HEK293 (cell line): ENCODE data around the gene TNNI3K.

Experiments used
- CTCF ChIA-PET: fragments of 350-600 bp; formaldehyde crosslinking; extraction: SDS; loops from one replicate; lab custom pipeline; 2021; ENCODE audit warnings: antibody characterized with exemption; lab: Yijun Ruan, JAX
- POLR2A ChIA-PET: fragments of 300-600 bp; formaldehyde crosslinking; extraction: SDS; loops from one replicate; lab custom pipeline; 2020; ENCODE audit warnings: antibody characterized with exemption, inconsistent platforms; lab: Yijun Ruan, JAX
- H3K27ac ChIP-seq: fragments of 200-500 bp; sonication (Bioruptor generic); 2 replicates; pipeline ENCODE4 v1.5.1; 2014; ENCODE audit warnings: low read depth, low read length, control low read depth, inconsistent platforms; ENCODE audit errors: extremely low read depth
- H3K36me3 ChIP-seq, 2 experiments: fragments of 200-500 bp in 1 of 2; sonication (Bioruptor generic) in 1 of 2; 1 replicate in 1 of 2; 2 replicates in 1 of 2; pipeline ENCODE4 v1.5.1; 2014 to 2017; ENCODE audit warnings: inconsistent platforms in 2 of 2, low read length in 2 of 2; ENCODE audit not compliant: control insufficient read depth in 2 of 2, insufficient read depth in 1 of 2
- H3K4me1 ChIP-seq: fragments of 200-500 bp; sonication (Bioruptor generic); 2 replicates; pipeline ENCODE4 v1.5.1; 2014; ENCODE audit warnings: mild to moderate bottlenecking, low read length, inconsistent platforms; ENCODE audit not compliant: control insufficient read depth, insufficient read depth
- H3K4me3 ChIP-seq: 2 replicates; pipeline ENCODE4 v1.5.1; 2011; ENCODE audit warnings: low read depth, mild to moderate bottlenecking, control low read depth, low read length, moderate library complexity
- H3K9me3 ChIP-seq: fragments of 200-500 bp; sonication (Bioruptor generic); 2 replicates; pipeline ENCODE4 v1.5.1; 2014; ENCODE audit warnings: low read depth, low read length, inconsistent platforms; ENCODE audit not compliant: control insufficient read depth, insufficient read depth
- KLF7 ChIP-seq: fragments of 450-650 bp; formaldehyde crosslinking; IDR thresholded peaks from 2 replicates; pipeline ENCODE4 v1.5.1; 2016; ENCODE audit warnings: missing biosample characterization, missing genetic modification characterization, borderline replicate concordance
- PRDM6 ChIP-seq: fragments of 450-650 bp; formaldehyde crosslinking; IDR thresholded peaks from 2 replicates; pipeline ENCODE4 v1.5.1; 2017; ENCODE audit warnings: missing biosample characterization, missing genetic modification characterization
- TSHZ1 ChIP-seq: fragments of 450-650 bp; formaldehyde crosslinking; IDR thresholded peaks from 2 replicates; pipeline ENCODE4 v1.5.1; 2016; ENCODE audit warnings: missing biosample characterization, missing genetic modification characterization, borderline replicate concordance
- ZBTB1 ChIP-seq: fragments of 450-650 bp; formaldehyde crosslinking; IDR thresholded peaks from 2 replicates; pipeline ENCODE4 v1.5.1; 2016; ENCODE audit warnings: missing biosample characterization, missing genetic modification characterization
- ZBTB6 ChIP-seq: fragments of 450-650 bp; formaldehyde crosslinking; IDR thresholded peaks from 2 replicates; pipeline ENCODE4 v1.5.1; 2017; ENCODE audit warnings: missing biosample characterization, missing genetic modification characterization
- ZFHX2 ChIP-seq: fragments of 450-650 bp; formaldehyde crosslinking; conservative IDR thresholded peaks from 2 replicates; pipeline ENCODE4 v1.5.1; 2016; ENCODE audit warnings: missing biosample characterization, missing genetic modification characterization
- ZNF10 ChIP-seq: fragments of 450-650 bp; formaldehyde crosslinking; IDR thresholded peaks from 2 replicates; pipeline ENCODE4 v1.5.1; 2017; ENCODE audit warnings: missing biosample characterization, missing genetic modification characterization
- ZNF138 ChIP-seq: fragments of 450-650 bp; formaldehyde crosslinking; IDR thresholded peaks from 2 replicates; pipeline ENCODE4 v1.5.1; 2016; ENCODE audit warnings: missing biosample characterization, missing genetic modification characterization, borderline replicate concordance
- ZNF18 ChIP-seq: fragments of 450-650 bp; formaldehyde crosslinking; IDR thresholded peaks from 2 replicates; pipeline ENCODE4 v1.5.1; 2016; ENCODE audit warnings: missing biosample characterization, missing genetic modification characterization
- ZNF23 ChIP-seq: fragments of 450-650 bp; formaldehyde crosslinking; IDR thresholded peaks from 2 replicates; pipeline ENCODE4 v1.5.1; 2016; ENCODE audit warnings: missing biosample characterization, missing genetic modification characterization, borderline replicate concordance
- ZNF239 ChIP-seq: fragments of 450-650 bp; formaldehyde crosslinking; IDR thresholded peaks from 2 replicates; pipeline ENCODE4 v1.5.1; 2016; ENCODE audit warnings: missing biosample characterization, missing genetic modification characterization
- ZNF426 ChIP-seq: fragments of 450-650 bp; formaldehyde crosslinking; IDR thresholded peaks from 2 replicates; pipeline ENCODE4 v1.5.1; 2017; ENCODE audit warnings: missing biosample characterization, missing genetic modification characterization, mild to moderate bottlenecking, inconsistent platforms, moderate library complexity
- ZNF501 ChIP-seq: fragments of 450-650 bp; formaldehyde crosslinking; IDR thresholded peaks from 2 replicates; pipeline ENCODE4 v1.5.1; 2016; ENCODE audit warnings: missing biosample characterization, missing genetic modification characterization
- ZNF549 ChIP-seq: fragments of 450-650 bp; IDR thresholded peaks from 2 replicates; pipeline ENCODE4 v1.5.1; 2018; ENCODE audit warnings: missing biosample characterization, missing genetic modification characterization, mild to moderate bottlenecking, inconsistent platforms, moderate library complexity
- ZNF558 ChIP-seq: fragments of 450-650 bp; formaldehyde crosslinking; IDR thresholded peaks from 2 replicates; pipeline ENCODE4 v1.5.1; 2016; ENCODE audit warnings: missing biosample characterization, missing genetic modification characterization
- ZNF639 ChIP-seq: fragments of 450-650 bp; formaldehyde crosslinking; IDR thresholded peaks from 2 replicates; pipeline ENCODE4 v1.5.1; 2016; ENCODE audit warnings: missing biosample characterization, missing genetic modification characterization
- ZNF660 ChIP-seq: fragments of 450-650 bp; IDR thresholded peaks from 2 replicates; pipeline ENCODE4 v1.5.1; 2018; ENCODE audit warnings: missing biosample characterization, mild to moderate bottlenecking, missing genetic modification characterization
- ZNF670 ChIP-seq: fragments of 450-650 bp; formaldehyde crosslinking; IDR thresholded peaks from 2 replicates; pipeline ENCODE4 v1.5.1; 2016; ENCODE audit warnings: missing biosample characterization, missing genetic modification characterization, low read depth

Gene TNNI3K

GRCh38 chr1:74426208-74426937 is 191.2 kb downstream of the TNNI3K start:
- TF ChIP-seq ZNF239 (tag by site-specific recombination) (no peak), ZNF18 (tag by site-specific recombination) (no peak), PRDM6 (tag by site-specific recombination) (no peak), ZNF426 (tag by site-specific recombination) (no peak), ZNF558 (tag by site-specific recombination) (no peak), ZBTB1 (tag by site-specific recombination) (no peak), TSHZ1 (no peak), ZNF639 (no peak), ZNF23 (no peak), ZNF660 (tag by site-specific recombination) (no peak), KLF7 (tag by site-specific recombination) (no peak), ZNF501 (tag by site-specific recombination) (no peak), ZNF549 (no peak), ZBTB6 (tag by site-specific recombination) (no peak), ZNF10 (tag by site-specific recombination) (no peak), ZNF670 (tag by site-specific recombination) (no peak), ZNF138 (tag by site-specific recombination) (no peak), ZFHX2 (tag by site-specific recombination) (no peak)
- ChIA-PET CTCF (no interaction called here), POLR2A (no interaction called here)

More at GRCh38 chr1:74426208-74426937, 191.2 kb downstream of the TNNI3K start:
- no peak overlapping the region for H3K4me3 ChIP-seq
- H3K27ac ChIP-seq: no peak overlapping the region
- H3K4me1 ChIP-seq: no peaks in the 10 kb centered on the region
- H3K36me3 ChIP-seq: no peaks in the 10 kb centered on the region
- no peaks in the 10 kb centered on the region for H3K9me3 ChIP-seq
